Caco-2 (cell line): ENCODE results near the gene C1orf226. TPM values are rescaled to one million over a fixed set of nuclear protein-coding genes. Genes with fewer than 3 reads are reported as not detected.

Experiments used
- BruUV-seq: library from RNA; stranded (reverse); fragments of 400-500 nt; replicated peaks from 2 replicates; lab custom pipeline; 2021; lab: Mats Ljungman, UMichigan
- CTCF ChIA-PET: fragments of 300-600 bp; sonication (Branson Sonifier 250); formaldehyde crosslinking; loops from one replicate; lab custom pipeline; 2022; ENCODE audit warnings: antibody characterized with exemption; lab: Charles Lee
- POLR2A ChIA-PET: fragments of 300-600 bp; sonication (Branson Sonifier 250); formaldehyde crosslinking; loops from one replicate; lab custom pipeline; 2022; ENCODE audit warnings: antibody characterized with exemption; lab: Charles Lee
- DNase-seq, 2 experiments: peaks; one replicate each; pipeline versions ENCODE4 v3.0.0 to v3.0.0-alpha.2; 2020 to 2022
- H3K27me3 ChIP-seq: replicated peaks from 2 replicates; pipeline ENCODE4 v1.6.0; 2011; ENCODE audit warnings: low read length; ENCODE audit not compliant: control insufficient read depth, insufficient read depth
- H3K36me3 ChIP-seq: 2 replicates; pipeline ENCODE4 v1.5.1; 2011; ENCODE audit warnings: low read length; ENCODE audit not compliant: control insufficient read depth, insufficient read depth
- H3K4me1 ChIP-seq: fragments of 250-450 bp; sonication (Bioruptor Pico); 2 replicates; pipeline ENCODE4 v1.5.1; 2020; ENCODE audit warnings: mild to moderate bottlenecking
- H3K4me3 ChIP-seq: 2 replicates; pipeline ENCODE4 v1.5.1; 2011; ENCODE audit warnings: low read depth, mild to moderate bottlenecking, control low read depth, low read length
- H3K9me3 ChIP-seq: fragments of 250-450 bp; sonication (Bioruptor Pico); 2 replicates; pipeline ENCODE4 v1.5.1; 2020; ENCODE audit warnings: mild to moderate bottlenecking, moderate library complexity
- H3K27ac Mint-ChIP-seq: one replicate; pipeline ENCODE4 v1.8.0; 2022; ENCODE audit warnings: mixed read lengths; ENCODE audit not compliant: unreplicated experiment
- H3K27me3 Mint-ChIP-seq: one replicate; pipeline ENCODE4 v1.8.0; 2022; ENCODE audit warnings: mixed read lengths; ENCODE audit not compliant: insufficient read depth, unreplicated experiment
- H3K36me3 Mint-ChIP-seq: one replicate; pipeline ENCODE4 v1.8.0; 2022; ENCODE audit warnings: mild to moderate bottlenecking, mixed read lengths; ENCODE audit not compliant: insufficient read depth, unreplicated experiment
- H3K4me1 Mint-ChIP-seq: one replicate; pipeline ENCODE4 v1.8.0; 2022; ENCODE audit warnings: low read depth, mixed read lengths; ENCODE audit not compliant: unreplicated experiment
- H3K4me3 Mint-ChIP-seq: one replicate; pipeline ENCODE4 v1.8.0; 2022; ENCODE audit warnings: mild to moderate bottlenecking, moderate library complexity, mixed read lengths; ENCODE audit not compliant: unreplicated experiment
- H3K9me3 Mint-ChIP-seq: one replicate; pipeline ENCODE4 v1.8.0; 2022; ENCODE audit warnings: mixed read lengths; ENCODE audit not compliant: unreplicated experiment
- intact Hi-C: fragments of 100-400 bp; cut with micrococcal nuclease; formaldehyde crosslinking; loops from one replicate; pipeline ENCODE4 v1.10.0; 2022; ENCODE audit not compliant: unreplicated experiment
- total RNA-seq: library from RNA; stranded (reverse); gene quantifications from 2 replicates; pipeline ENCODE4 v1.2.3, GENCODE V29; 2022
- TF ChIP-seq, protein P1 (sequence below), 2 experiments: fragments of 200-600 bp in 1 of 2; IDR thresholded peaks; 1 replicate in 1 of 2; 2 replicates in 1 of 2; pipeline versions ENCODE4 v1.5.1 to v1.8.0; 2011 to 2022; ENCODE audit warnings: antibody characterized with exemption in 1 of 2, control low read depth in 1 of 2, inconsistent platforms in 1 of 2, low read depth in 1 of 2, low read length in 1 of 2, mild to moderate bottlenecking in 1 of 2, moderate library complexity in 1 of 2; ENCODE audit not compliant: insufficient read depth in 1 of 2, severe bottlenecking in 1 of 2, unreplicated experiment in 1 of 2

Gene C1orf226
- total RNA-seq, 1 experiment from 2014 or later: 7.3 TPM

DNA sequence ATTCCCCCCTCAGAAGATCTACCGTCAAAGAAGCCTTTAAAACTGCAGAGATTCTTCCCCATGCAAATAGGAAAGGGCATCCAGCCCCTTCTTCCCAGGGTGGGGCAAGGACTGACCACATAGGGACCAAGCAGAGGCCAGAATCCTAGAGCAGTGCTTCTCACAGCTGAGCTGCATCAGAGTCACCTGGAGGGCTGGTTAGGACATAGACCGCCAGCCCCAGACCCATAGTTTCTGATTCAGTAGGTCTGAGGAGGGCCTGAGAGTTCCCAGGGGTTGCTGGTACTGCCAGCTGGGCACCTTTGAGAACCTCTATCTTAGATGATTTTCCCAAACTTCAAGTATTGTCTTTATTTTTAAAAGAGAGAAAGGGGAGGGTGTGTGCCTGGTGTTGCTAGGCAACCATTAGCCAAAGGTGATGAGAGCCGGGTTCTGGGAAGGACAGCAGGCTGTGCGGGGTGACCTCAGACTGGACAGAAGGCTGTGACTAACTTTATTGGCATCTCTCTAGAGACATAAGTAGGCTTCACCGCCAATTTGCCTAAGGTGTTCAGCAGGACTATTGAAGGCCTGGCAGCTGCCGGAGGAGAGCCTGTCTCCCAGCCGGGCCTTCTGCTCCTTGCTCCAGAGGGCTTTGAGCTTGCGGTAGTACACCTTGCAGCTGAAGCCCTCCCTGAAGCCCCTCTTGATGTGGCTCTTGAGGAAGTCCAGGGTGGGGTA is 7.8 kb upstream of the C1orf226 start:
- no peaks in the 10 kb centered on the region for H3K27me3 Mint-ChIP-seq
- no peak overlapping the region for H3K27ac Mint-ChIP-seq
- POLR2A ChIA-PET: no interaction called here
- BruUV-seq: no TSS peak
- Histone ChIP-seq H3K4me1 (peaks cover 16% of the 10 kb centered on the region), H3K27me3 (no peaks in the 10 kb centered on the region), H3K4me3 (no peak overlapping the region), H3K36me3 (no peaks in the 10 kb centered on the region; the same call in 1 of the 2 replicates), H3K9me3 (no peaks in the 10 kb centered on the region)
- H3K4me3 Mint-ChIP-seq: no peak overlapping the region
- no peaks in the 10 kb centered on the region for H3K36me3 Mint-ChIP-seq
- TF ChIP-seq, protein P1, sequence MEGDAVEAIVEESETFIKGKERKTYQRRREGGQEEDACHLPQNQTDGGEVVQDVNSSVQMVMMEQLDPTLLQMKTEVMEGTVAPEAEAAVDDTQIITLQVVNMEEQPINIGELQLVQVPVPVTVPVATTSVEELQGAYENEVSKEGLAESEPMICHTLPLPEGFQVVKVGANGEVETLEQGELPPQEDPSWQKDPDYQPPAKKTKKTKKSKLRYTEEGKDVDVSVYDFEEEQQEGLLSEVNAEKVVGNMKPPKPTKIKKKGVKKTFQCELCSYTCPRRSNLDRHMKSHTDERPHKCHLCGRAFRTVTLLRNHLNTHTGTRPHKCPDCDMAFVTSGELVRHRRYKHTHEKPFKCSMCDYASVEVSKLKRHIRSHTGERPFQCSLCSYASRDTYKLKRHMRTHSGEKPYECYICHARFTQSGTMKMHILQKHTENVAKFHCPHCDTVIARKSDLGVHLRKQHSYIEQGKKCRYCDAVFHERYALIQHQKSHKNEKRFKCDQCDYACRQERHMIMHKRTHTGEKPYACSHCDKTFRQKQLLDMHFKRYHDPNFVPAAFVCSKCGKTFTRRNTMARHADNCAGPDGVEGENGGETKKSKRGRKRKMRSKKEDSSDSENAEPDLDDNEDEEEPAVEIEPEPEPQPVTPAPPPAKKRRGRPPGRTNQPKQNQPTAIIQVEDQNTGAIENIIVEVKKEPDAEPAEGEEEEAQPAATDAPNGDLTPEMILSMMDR (IDR thresholded peaks at IDR 0.05; ENCODE audit: insufficient read depth in 1 of 2, low read depth in 1 of 2, low read length in 1 of 2, severe bottlenecking in 1 of 2, unreplicated experiment in 1 of 2): no peak
- CTCF ChIA-PET: no interaction called here
- peak in 1 of 2 experiments; percentile 52 for DNase-seq
- intact Hi-C loops: no loop called here
- no peaks in the 10 kb centered on the region for H3K9me3 Mint-ChIP-seq
- H3K4me1 Mint-ChIP-seq: peaks cover 20% of the 10 kb centered on the region

DNA sequence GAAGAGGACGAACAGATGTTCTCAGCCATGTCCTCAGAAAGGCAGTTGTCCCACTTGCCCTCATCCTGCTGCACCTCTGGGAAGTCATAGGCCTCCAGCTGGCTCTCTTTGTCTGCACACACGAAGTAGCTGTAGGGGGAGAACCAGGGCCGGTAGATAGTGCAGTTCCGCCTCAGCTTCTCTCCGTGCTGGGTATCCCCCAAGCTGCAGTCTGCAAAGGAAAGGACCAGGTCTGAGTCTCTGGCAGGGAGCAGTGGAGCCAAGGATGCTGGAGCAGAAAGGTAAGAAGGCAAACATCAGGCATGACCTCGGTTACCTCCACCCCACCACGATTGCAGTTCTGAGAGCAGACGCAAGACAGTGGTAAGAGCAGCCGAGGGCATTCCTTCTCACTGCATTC is 7.1 kb upstream of the C1orf226 start:
- TF ChIP-seq, protein P1 (IDR thresholded peaks at IDR 0.05; ENCODE audit: insufficient read depth in 1 of 2, low read depth in 1 of 2, low read length in 1 of 2, severe bottlenecking in 1 of 2, unreplicated experiment in 1 of 2): no peak
- H3K36me3 Mint-ChIP-seq: no peaks in the 10 kb centered on the region
- peaks cover 16% of the 10 kb centered on the region for H3K4me1 ChIP-seq
- H3K27me3 Mint-ChIP-seq: no peaks in the 10 kb centered on the region
- intact Hi-C loops: no loop called here
- no peaks in the 10 kb centered on the region for H3K27me3 ChIP-seq
- H3K4me1 Mint-ChIP-seq: peaks cover 20% of the 10 kb centered on the region
- CTCF ChIA-PET: no interaction called here
- POLR2A ChIA-PET: no interaction called here
- BruUV-seq: no TSS peak
- no peak overlapping the region for H3K4me3 ChIP-seq
- no peaks in the 10 kb centered on the region; the same call in 1 of the 2 replicates for H3K36me3 ChIP-seq
- H3K27ac Mint-ChIP-seq: peak overlapping the region; percentile 30
- no peaks in the 10 kb centered on the region for H3K9me3 ChIP-seq
- no peak for DNase-seq
- no peaks in the 10 kb centered on the region for H3K9me3 Mint-ChIP-seq
- no peak overlapping the region for H3K4me3 Mint-ChIP-seq

DNA sequence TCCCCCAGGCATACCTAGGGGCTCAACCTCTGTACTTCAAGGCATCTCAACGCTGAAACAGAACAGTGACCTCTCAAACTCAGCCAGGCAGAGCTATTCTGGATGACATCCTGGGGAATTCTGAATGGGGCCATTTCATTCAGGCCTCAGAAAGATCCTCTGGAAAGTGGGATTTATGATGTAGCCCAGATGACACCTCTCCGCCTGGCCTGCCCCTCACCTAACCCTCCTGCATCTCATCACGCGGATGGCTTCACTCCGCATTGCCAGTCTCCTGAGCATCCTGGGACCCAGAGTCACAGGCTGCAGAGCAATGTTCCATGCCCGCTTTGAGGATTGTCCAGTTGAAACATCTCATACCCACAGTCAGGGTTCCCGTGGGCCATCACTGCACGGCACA is 6.1 kb upstream of the C1orf226 start:
- Histone ChIP-seq H3K36me3 (no peaks in the 10 kb centered on the region; the same call in 1 of the 2 replicates), H3K9me3 (no peaks in the 10 kb centered on the region), H3K4me3 (no peak overlapping the region), H3K4me1 (peaks cover 19% of the 10 kb centered on the region), H3K27me3 (no peaks in the 10 kb centered on the region)
- TF ChIP-seq, protein P1 (IDR thresholded peaks at IDR 0.05; ENCODE audit: insufficient read depth in 1 of 2, low read depth in 1 of 2, low read length in 1 of 2, severe bottlenecking in 1 of 2, unreplicated experiment in 1 of 2): no peak
- Mint-ChIP-seq H3K36me3 (no peaks in the 10 kb centered on the region), H3K27ac (no peak overlapping the region), H3K4me3 (no peak overlapping the region), H3K9me3 (no peaks in the 10 kb centered on the region), H3K27me3 (no peaks in the 10 kb centered on the region), H3K4me1 (peaks cover 20% of the 10 kb centered on the region)
- intact Hi-C loops: no loop called here
- BruUV-seq: no TSS peak
- POLR2A ChIA-PET: no interaction called here
- CTCF ChIA-PET: no interaction called here
- no peak for DNase-seq
